ENCODE data around the gene ADAMTS19. TPM values are rescaled to one million over a fixed set of nuclear protein-coding genes. Genes with fewer than 3 reads are reported as not detected.
A peak's percentile ranks its signal among the peaks of the same experiment; 100 is the strongest.
"Not testable (repeated sequence)": the region's sequence is repeated elsewhere in the genome, so short reads cannot be mapped to it uniquely, and the experiment has no call there.

The ADAMTS19 gene
- total RNA-seq, 1 donor: 9.5 TPM

DNA sequence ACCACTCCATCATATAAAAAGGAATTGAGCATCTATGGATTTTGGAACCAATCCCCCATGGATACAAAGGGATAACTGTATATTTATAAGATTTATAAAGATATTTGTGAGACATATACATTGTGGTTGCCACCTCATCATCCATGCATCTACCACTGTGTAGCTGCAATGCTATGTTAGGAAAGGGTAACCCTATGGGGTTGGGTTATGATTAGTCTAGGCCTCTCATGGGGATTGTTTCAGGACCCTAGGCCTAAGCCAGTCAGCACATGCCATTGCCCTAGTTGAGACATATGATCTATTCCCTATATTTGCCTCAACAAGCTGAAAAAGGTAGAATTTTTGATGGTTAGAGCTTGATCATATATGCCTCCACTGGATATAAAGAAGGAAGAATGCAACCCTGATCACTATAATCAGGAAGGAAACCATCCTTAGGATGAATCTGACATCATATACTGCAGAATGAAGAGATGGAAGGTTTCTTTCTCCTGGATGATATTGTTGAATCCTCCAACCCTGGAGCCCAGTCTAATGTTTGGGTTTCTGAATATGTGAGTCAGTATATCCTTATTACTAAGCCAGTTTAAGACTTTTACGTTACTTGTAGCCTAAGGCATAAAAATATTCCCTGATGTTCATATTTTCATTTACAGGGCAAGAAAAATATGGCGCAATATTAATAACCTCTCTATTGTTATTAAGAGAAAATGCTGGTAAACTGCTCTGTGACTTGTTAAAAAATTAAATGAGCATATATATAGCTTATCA is 94.2 kb downstream of the ADAMTS19 start:
- peak; percentile 6 for DNase-seq (ENCODE audit: low read depth)
- TF ChIP-seq, protein P1, sequence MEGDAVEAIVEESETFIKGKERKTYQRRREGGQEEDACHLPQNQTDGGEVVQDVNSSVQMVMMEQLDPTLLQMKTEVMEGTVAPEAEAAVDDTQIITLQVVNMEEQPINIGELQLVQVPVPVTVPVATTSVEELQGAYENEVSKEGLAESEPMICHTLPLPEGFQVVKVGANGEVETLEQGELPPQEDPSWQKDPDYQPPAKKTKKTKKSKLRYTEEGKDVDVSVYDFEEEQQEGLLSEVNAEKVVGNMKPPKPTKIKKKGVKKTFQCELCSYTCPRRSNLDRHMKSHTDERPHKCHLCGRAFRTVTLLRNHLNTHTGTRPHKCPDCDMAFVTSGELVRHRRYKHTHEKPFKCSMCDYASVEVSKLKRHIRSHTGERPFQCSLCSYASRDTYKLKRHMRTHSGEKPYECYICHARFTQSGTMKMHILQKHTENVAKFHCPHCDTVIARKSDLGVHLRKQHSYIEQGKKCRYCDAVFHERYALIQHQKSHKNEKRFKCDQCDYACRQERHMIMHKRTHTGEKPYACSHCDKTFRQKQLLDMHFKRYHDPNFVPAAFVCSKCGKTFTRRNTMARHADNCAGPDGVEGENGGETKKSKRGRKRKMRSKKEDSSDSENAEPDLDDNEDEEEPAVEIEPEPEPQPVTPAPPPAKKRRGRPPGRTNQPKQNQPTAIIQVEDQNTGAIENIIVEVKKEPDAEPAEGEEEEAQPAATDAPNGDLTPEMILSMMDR (IDR thresholded peaks at IDR 0.05; ENCODE audit: insufficient read depth, low read depth, low read length): no peak
- no peak overlapping the region for H3K4me3 ChIP-seq (ENCODE audit: low read depth, low read length)

DNA sequence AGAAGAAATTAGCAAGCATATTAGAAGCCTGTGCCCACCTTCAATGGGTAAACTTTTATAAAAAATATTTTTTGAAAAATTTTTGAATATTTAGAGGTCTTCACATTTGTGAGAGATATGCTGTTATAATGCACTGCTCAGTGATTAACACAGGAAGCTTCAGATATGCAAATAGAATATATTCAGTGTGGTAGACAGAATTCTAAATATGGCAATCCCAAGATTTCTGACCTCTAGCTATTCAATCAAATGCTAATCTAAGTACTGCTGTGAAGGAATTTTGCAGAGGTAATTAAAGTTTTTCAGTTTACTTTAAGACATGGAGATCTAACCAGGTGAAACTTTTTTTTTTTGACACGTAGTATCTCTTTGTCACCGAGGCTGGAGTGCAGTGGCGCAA is 103.5 kb downstream of the ADAMTS19 start:
- DNase-seq (ENCODE audit: low read depth): no peak
- TF ChIP-seq, protein P1 (IDR thresholded peaks at IDR 0.05; ENCODE audit: insufficient read depth, low read depth, low read length): no peak
- no peak overlapping the region for H3K4me3 ChIP-seq (ENCODE audit: low read depth, low read length)

DNA sequence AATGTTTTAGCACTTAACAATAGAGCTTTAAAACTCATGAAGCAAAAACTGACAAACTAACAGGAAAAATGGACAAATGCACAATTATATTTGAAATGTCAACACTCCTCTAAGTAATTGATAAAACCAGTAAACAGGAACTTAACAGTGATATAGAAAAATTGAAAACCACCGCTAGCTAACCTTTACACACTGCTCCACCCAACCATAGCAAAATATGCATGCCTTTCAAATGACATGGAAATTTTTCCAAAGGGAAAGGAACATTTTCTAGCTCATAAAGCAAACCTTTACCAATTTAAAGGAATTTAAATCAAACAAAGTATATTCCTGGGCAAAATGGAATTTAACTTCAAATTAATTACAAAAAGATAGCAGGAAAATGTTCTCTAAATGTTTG is 109.2 kb downstream of the ADAMTS19 start:
- no peak overlapping the region for H3K4me3 ChIP-seq (ENCODE audit: low read depth, low read length)
- TF ChIP-seq, protein P1 (IDR thresholded peaks at IDR 0.05; ENCODE audit: insufficient read depth, low read depth, low read length): no peak
- DNase-seq (ENCODE audit: low read depth): no peak

DNA sequence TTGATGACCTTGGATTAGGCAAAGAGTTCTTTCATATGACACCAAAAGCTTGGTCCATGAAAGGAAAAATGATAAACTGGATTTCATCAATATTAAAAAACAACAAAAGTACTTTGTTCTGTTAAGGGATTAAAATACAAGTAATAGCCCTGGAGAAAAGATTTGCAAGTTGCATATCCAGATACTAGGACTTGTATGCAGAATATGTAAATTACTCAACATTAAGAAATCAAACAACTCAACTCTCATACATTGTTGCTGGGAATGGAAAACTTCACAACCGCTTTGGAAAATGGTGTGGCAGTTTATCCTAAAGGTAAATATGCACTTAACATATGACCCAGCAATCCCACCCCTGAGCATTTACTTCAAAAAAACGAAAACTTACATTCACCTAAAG is 112.0 kb downstream of the ADAMTS19 start:
- TF ChIP-seq, protein P1 (IDR thresholded peaks at IDR 0.05; ENCODE audit: insufficient read depth, low read depth, low read length): no peak
- no peak overlapping the region for H3K4me3 ChIP-seq (ENCODE audit: low read depth, low read length)
- DNase-seq (ENCODE audit: low read depth): no peak

DNA sequence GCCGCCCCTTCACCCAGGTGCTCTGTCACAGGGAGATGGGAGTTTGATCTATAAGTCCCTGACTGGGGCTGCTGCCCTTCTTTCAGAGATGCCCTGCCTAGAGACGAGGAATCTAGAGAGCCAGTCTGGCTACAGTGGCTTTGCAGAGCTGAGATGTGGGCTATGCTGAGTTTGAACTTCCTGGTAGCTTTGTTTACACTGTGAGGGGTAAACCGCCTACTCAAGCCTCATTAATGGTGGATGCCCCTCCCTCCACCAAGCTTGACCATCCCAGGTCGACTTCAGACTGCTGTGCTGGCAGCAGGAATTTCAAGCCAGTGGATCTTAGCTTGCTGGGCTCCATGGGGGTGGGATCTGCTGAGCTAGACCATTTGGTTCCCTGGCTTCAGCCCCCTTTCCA is 124.4 kb downstream of the ADAMTS19 start:
- DNase-seq (ENCODE audit: low read depth); H3K4me3 ChIP-seq (ENCODE audit: low read depth, low read length): not testable (repeated sequence)

DNA sequence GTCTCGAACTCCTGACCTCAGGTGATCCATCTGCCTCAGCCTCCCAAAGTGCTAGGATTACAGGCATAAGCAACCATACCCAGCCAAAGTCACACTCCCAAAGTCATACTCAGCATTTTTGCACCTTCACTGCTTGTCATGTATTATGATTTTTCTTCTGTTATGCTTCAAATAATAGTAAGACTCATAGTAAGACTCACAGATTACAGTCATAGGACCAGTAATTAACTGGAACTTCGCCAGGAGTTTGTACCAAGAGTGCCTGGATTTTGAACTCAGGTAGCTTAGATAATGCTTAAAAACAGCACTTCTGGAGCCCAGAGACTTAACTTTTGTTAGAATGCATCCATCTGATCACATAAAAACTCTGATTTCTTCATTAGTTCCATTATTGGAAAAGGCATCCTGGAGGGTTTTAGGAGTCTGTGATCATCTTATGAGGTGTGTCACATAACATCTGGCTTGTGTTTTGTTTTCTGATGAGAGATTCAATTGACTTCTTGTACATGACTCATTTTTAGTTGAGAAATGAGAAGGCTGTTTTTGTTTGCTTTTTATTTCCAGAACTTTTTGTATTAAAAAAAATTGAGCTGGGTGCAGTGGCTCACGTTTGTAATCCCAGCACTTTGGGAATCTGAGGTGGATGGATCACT is 131.5 kb downstream of the ADAMTS19 start:
- TF ChIP-seq, protein P1 (IDR thresholded peaks at IDR 0.05; ENCODE audit: insufficient read depth, low read depth, low read length): no peak
- H3K4me3 ChIP-seq (ENCODE audit: low read depth, low read length): no peak overlapping the region
- DNase-seq (ENCODE audit: low read depth): peak; percentile 52

DNA sequence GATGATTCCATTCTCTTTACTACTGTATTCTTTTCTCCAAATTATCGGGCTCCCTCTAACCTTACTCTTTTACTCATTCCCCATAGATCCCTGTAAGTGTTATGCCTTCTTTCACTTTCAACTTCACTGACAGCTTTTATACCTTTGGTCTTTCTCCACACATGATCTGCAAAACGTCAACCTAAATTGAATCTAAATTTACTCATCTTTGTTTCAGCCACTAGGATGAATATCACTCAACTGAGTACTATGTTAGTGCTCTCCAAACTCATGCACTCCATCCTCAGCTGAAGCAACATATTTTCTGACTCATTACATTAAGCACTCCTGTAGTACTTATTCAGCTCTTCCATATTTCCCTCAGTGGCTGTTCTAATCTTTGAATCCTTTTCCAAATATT is 133.4 kb downstream of the ADAMTS19 start:
- TF ChIP-seq, protein P1 (IDR thresholded peaks at IDR 0.05; ENCODE audit: insufficient read depth, low read depth, low read length): no peak
- no peak overlapping the region for H3K4me3 ChIP-seq (ENCODE audit: low read depth, low read length)
- peak; percentile 5 for DNase-seq (ENCODE audit: low read depth)

Data from fibroblast of villous mesenchyme (primary cell).